ENCODE results near the gene NR2C2. TPM values are rescaled to one million over a fixed set of nuclear protein-coding genes. Genes with fewer than 3 reads are reported as not detected.
A peak's percentile ranks its signal among the peaks of the same experiment; 100 is the strongest.

NR2C2 gene
- total RNA-seq, 4 donors from 2014 or later = 24.3 to 58.2 (median 39.9) TPM

DNA sequence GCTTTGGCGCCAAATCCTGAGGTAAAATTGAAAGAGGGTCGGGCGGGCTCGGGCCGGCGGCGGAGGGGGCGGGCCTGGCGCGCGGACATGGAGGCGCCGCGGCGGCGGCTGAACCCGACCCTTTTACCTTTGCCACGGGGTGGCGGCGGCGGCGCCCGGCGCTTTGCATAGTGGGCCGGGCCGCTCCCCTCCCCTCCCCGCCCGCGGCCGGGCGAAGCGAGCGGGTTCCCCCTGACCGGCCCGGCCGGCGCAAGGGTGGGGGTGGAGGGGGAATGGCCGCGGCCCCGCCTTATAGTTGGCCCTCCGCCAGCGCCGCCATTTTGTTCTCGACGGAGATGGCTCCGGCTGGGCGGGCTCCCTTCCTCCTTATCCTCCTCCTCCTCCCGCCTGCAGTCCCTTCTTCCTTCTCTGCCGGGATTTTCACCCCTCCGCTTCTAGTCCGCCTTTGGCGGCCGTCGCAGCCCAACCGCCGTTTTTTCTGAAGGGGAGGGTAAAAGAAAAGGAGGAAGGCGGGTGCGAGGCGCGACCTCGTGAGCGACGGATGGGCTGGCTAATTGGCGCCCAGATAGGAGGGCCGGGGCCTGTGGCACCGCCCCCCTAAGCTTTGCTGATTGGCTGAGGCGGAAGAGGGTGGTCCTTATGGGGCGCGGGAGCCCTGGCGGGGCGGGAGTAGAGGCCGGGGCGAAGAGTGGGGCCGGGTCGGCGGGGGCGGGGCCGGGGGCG lies 664 bp downstream of the NR2C2 start:
- TF ChIP-seq, protein P1, sequence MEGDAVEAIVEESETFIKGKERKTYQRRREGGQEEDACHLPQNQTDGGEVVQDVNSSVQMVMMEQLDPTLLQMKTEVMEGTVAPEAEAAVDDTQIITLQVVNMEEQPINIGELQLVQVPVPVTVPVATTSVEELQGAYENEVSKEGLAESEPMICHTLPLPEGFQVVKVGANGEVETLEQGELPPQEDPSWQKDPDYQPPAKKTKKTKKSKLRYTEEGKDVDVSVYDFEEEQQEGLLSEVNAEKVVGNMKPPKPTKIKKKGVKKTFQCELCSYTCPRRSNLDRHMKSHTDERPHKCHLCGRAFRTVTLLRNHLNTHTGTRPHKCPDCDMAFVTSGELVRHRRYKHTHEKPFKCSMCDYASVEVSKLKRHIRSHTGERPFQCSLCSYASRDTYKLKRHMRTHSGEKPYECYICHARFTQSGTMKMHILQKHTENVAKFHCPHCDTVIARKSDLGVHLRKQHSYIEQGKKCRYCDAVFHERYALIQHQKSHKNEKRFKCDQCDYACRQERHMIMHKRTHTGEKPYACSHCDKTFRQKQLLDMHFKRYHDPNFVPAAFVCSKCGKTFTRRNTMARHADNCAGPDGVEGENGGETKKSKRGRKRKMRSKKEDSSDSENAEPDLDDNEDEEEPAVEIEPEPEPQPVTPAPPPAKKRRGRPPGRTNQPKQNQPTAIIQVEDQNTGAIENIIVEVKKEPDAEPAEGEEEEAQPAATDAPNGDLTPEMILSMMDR (IDR thresholded peaks at IDR 0.05) = no peak
- peak; percentile 95 to 99 for DNase-seq (ENCODE audit: low spot score in 2 of 2)
- intact Hi-C loops (cut with DNase I; ENCODE audit: low total_unique reads) = no loop called here
- WGBS, 2 donors = 0% methylated on average over 61 to 74 of the region's 79 CpGs
- H3K4me3 ChIP-seq (ENCODE audit: low read depth, poor library complexity, severe bottlenecking) = peak overlapping the region; percentile 79

DNA sequence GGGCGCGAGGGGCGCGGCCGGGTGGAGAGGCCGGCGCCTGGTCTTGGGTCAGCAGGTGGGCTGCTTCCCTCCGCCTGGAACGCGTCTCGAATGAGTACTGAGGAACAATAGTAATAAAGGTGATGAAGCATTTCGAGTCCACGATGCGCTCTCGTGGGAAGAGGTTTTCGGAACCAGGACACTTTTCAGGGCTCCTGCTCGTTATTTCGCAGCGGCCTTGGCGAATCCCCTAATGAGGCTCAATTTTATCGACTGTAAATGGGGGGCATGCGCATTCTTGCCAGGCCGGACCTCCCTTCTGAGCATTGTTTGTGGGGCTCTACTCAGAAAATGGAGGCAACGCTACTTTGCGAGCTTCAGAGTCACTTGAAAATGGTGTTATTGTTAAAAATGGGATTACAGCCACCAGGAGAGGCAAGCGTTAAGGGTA lies 1.2 kb downstream of the NR2C2 start:
- TF ChIP-seq, protein P1 (IDR thresholded peaks at IDR 0.05) = no peak
- TF ChIP-seq POLR2A (IDR thresholded peaks at IDR 0.05) = no peak
- intact Hi-C loops (cut with DNase I; ENCODE audit: low total_unique reads) = no loop called here
- H3K4me3 ChIP-seq (ENCODE audit: low read depth, poor library complexity, severe bottlenecking) = no peak overlapping the region
- 1 to 3% methylated on average over 22 to 26 of the region's 26 CpGs for WGBS, 2 donors
- DNase-seq (ENCODE audit: low spot score in 2 of 2) = no peak

DNA sequence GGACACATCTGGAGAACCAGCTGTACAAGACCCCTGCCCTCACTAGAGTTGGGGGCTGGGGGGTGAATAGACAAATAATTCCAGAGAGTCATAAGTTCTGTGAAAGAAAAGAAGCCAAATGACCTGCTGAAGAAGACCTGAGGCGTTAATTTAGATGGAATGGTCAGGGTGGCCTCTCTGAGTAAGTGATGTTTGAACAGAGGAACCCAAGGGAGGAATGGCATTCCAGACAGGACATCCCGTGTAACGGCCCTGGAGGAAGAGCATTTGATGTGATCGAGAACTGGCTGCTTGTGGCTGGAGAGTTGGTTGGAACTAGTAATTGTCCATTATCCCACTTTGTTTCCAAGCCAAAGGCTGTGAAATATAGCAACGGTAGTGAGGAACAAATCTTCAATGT lies 1.7 kb downstream of the NR2C2 start:
- no peak for TF ChIP-seq POLR2A (IDR thresholded peaks at IDR 0.05)
- TF ChIP-seq, protein P1 (IDR thresholded peaks at IDR 0.05) = no peak
- DNase-seq (ENCODE audit: low spot score in 2 of 2) = no peak
- intact Hi-C loops (cut with DNase I; ENCODE audit: low total_unique reads) = no loop called here
- no peak overlapping the region for H3K4me3 ChIP-seq (ENCODE audit: low read depth, poor library complexity, severe bottlenecking)
- 32 to 34% methylated on average over 5 of the region's 5 CpGs for WGBS, 2 donors

DNA sequence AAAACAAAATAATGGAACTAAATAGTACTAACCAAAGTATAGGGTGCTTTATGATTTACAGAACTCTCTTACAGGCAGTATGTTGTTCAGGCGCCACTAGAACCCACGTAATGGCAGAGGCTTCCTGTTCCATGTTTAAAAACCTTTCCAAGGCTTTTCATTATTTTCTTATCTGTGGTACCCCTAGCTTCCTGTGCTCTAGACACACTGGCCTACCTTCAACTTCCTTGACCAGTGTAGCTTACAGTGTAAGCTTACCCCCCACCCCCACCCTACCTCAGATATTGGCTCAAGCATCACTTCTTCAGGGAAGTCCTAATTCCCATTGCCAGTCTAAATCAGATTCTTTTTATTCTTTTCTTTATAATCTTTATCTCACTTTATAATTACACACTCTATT lies 2.9 kb downstream of the NR2C2 start:
- 83 to 87% methylated on average over 2 of the region's 2 CpGs for WGBS, 2 donors

DNA sequence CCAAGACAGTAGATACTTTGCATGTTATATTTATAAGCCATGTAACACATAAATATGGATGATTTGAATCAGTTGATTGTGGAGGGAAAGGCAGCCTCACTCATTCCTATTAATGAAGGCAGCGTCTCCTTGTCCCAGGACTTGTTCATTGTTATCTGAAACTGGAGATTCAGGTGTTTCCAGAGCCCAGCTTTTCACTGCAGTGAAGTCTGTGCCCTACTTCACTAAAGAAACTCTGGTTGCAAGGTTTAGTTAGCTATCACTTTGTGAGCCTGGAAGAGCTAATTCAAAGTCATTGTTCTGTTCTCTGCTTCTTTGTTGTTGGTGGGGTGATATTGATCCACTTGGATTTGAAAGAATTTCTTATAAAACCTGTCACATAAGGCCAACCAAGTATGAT lies 9.8 kb downstream of the NR2C2 start:
- intact Hi-C loops (cut with DNase I; ENCODE audit: low total_unique reads) = no loop called here
- TF ChIP-seq, protein P1 (IDR thresholded peaks at IDR 0.05) = no peak
- no peak for TF ChIP-seq POLR2A (IDR thresholded peaks at IDR 0.05)
- no peak overlapping the region for H3K4me3 ChIP-seq (ENCODE audit: low read depth, poor library complexity, severe bottlenecking)
- no peak for DNase-seq (ENCODE audit: low spot score in 2 of 2)
- WGBS, 2 donors = 76 to 80% methylated on average over 1 of the region's 1 CpG

More for the DNA sequence above, 2.9 kb downstream of the NR2C2 start:
- DNase-seq (ENCODE audit: low spot score in 2 of 2) = no peak
- TF ChIP-seq, protein P1 (IDR thresholded peaks at IDR 0.05) = no peak
- TF ChIP-seq POLR2A (IDR thresholded peaks at IDR 0.05) = no peak
- no peak overlapping the region for H3K4me3 ChIP-seq (ENCODE audit: low read depth, poor library complexity, severe bottlenecking)
- intact Hi-C loops (cut with DNase I; ENCODE audit: low total_unique reads) = no loop called here

DNA sequence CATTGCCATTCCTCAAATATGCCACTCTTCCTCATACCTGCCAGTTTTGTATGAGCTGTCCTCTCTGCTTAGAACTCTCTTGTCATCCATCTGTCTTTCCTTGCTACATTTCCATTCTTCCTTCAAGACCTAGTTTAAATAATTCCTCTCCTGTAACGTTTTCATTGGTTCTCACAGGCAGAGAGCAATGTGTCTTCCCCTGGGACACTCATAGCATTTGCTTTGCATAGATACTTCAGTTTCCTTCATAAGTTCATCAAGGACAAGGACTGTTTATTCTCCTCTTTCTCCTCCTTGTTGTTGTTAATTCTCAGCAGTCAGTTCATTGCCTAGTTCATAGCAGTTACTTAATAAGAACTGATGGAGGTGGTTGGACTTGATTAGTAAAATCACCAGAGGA lies 10.5 kb downstream of the NR2C2 start:
- H3K4me3 ChIP-seq (ENCODE audit: low read depth, poor library complexity, severe bottlenecking) = no peak overlapping the region
- WGBS, 2 donors = 22 to 36% methylated on average over 1 of the region's 1 CpG
- no peak for DNase-seq (ENCODE audit: low spot score in 2 of 2)
- intact Hi-C loops (cut with DNase I; ENCODE audit: low total_unique reads) = no loop called here
- no peak for TF ChIP-seq POLR2A (IDR thresholded peaks at IDR 0.05)
- TF ChIP-seq, protein P1 (IDR thresholded peaks at IDR 0.05) = no peak
